ENCODE results near the gene DDAH1.

- TF ChIP-seq GATA2 (IDR thresholded peaks at IDR 0.05; ENCODE audit: low read depth, low read length) (no peak), GATA3 (IDR thresholded peaks at IDR 0.05; ENCODE audit: low read depth, low read length) (no peak)
These were observed 10.7 kb downstream of the DDAH1 start for GRCh38 chr1:85454214-85454613.
